ENCODE data around the gene AP3D1.

Gene AP3D1

DNA sequence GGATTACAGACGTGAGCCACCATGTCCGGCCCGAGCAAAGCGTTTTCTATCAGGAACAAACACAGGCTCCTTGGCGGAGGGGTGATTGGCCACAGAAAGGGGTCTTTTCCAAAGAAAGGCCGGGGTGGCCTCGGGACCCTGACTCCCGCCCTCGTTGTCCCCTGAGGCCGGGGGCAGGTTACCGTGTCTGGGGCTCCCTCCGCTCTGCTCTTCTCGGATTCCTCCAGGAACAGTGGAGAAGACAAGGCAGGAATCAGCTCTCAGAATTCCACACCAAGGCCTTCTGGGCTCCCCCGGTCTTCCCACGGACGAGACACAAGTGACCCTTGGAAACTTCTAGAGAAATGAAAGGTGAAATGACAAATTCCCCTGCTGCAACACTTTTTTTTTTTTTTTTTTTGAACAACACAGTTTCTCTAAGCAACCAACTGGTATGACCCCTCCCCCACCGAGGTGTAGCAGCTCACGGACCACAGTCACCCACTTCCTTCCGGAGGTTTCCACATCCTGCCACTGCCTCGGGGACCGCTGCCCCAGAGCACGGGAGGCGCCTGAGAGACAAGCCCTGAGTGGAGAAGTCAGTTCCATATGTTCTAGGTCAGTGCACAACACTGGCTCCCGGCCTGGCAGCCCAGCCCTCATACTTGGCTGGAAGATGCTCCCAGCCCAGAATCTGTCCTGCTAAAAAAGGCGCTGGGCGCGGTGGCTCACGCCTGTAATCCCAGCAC lies 66.2 kb downstream of the AP3D1 start:
- peak; percentile 67 to 91 (median 74) for DNase-seq (ENCODE audit: low read depth in 3 of 3)

DNA sequence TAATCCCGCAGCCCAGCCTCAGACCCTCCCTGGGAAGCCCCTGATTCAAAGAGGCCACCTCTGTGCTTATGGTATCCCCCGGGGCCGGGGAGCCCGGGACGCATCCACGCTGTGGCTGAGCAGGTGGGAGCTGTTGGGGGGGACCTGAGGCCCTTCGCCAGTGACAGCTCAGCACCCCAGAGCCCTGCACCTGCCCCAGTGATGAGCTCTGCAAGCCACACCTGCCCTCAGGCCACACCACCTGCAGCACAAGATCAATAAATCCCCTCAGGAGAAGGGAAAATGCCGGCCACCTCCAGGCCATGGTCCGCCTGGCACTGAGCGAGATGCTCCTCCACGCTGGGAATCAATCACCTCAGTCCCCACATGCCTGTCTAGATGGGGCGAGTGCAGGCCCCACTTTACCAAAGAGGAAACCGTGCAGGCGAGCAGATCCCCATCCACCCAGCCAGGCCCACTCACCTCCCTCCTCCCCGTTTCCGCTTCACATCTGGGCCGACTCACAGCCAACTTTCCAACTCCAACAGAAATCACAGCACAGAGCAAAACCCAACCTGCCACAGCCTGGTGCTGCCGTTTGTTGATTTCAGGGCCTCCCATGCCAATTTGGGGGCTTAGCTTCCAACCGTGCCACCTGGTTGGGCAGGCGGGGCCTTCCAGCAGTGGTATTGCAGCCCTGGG lies 68.1 kb downstream of the AP3D1 start:
- peak; percentile 37 to 61 (median 40) for DNase-seq (ENCODE audit: low read depth in 3 of 3)

DNA sequence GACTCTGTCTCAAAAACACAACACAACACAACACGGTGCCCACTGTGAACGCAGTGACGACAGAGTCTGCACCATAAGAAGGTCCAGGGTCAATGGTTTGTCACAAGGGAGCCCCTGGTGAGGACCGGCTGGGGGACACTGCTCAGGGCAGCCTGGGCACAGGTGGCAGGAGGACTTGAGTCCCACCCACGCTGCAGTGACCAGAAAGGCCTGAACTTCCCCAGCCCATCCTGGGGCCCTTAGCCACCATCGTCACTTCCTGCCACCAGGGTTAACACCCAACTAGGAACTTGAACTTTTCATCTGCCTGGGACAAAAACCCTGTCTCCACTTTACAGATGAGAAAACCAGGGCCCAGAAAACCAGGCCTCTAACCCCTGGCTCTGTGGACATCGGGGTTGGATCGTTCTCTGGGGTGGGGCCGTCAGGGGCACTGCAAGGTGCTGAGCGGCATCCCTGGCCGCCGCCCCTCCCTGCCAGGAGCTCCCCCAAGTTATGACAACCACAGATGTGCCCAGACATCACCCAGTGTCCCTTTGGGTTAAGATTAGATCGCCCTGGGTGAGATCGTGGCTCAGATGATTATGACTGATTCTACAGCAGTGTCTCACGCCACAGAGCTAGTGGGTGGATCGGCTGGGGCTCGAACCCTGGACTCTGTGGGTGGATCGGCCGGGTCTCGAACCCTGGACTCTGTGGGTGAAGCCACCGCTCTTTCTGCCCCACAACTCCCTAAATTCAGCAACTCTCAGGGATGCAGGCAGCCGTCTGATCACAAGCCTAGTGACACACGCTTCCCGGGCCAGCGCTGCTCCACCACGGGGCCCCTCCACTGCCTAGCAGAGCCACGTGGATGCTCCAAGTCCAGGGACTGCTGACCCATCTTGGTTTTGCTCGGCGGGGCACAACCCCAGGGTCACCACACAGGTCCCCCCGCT lies 69.2 kb downstream of the AP3D1 start:
- DNase-seq (ENCODE audit: low read depth in 3 of 3) = no peak

DNA sequence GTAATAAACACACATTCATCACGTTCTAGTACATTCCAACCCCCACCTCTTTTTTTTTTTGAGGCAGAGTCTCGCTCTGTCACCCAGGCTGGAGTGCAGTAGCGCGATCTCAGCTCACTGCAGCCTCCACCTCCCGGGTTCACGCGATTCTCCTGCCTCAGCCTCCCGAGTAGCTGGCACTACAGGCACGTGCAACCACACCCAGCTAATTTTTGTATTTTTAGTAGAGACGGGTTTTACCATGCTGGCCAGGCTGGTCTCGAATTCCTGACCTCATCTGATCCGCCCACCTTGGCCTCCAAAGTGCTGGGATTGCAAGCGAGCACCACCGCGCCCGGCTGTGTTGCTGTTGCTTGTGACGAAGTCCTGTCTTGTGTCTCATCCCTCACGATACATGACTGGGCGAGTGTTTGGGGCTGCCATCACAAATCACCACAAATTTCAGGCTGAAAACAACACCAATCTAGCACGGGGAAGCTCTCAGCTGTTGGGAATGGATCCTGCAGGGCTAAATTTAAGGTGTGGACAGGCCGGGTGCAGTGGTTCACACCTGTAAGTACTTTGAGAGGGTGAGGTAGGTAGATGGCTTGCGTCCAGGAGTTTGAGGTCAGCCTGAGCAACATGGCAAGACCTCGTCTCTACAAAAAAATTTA lies 70.9 kb downstream of the AP3D1 start:
- DNase-seq (ENCODE audit: low read depth in 3 of 3) = no peak

DNA sequence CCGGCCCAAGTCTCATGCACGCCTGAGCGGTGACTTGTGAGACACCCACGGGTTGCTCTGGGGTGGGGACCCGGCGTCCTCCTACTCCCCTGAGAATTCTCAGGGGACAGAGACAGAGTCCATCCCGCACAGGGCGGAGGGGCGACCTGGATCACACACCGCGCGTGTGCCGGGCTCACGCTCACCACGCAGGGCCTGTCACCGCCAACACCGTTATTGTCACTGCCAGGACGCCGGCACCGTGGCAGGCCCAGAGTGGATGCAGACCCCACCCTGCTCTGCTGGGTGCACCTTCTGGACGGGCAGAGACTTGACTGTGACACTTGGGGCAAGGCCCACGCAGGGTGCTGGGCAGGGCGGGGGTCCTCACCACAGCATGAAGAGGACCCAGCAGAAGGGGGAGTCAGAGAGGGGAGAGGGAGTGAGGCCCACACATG lies 71.5 kb downstream of the AP3D1 start:
- no peak for DNase-seq (ENCODE audit: low read depth in 3 of 3)

DNA sequence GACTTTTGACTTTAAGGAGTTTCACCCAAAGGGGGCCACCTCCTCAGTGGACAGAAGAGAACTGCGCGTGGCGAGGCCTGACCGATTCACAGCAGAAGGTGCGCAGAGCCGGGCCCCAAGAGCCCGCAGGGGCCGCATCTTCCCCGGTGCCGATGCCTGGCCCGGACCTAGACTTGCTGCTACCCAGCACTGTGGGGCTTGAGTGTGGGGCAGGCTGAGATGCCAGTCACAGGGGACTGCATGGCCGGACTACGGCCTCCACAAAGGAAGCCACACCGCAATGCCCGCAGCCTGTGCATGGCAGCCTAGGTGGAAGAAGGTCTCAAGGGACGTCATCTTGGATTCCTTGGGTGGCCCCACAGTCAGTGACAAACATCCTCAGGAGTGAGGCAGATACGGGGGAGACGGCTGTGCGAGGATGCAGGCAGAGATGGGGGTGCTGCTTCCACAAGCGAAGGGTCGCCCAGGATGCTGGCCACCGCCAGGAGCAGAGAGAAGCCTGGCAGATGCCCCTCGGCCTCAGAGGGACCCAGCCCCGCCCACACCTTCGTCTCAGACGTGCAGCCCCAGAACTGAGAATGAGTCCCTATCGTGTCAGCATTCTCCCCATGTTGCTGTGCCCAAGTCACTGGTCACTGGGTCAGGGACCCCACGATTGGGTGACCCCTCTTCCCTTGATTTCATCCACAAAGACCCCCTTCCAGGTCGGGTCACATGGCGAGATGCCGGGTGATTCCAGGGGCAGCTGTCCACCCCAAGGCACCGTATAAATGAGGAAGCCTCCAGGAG lies 72.1 kb downstream of the AP3D1 start:
- no peak for DNase-seq (ENCODE audit: low read depth in 3 of 3)

DNA sequence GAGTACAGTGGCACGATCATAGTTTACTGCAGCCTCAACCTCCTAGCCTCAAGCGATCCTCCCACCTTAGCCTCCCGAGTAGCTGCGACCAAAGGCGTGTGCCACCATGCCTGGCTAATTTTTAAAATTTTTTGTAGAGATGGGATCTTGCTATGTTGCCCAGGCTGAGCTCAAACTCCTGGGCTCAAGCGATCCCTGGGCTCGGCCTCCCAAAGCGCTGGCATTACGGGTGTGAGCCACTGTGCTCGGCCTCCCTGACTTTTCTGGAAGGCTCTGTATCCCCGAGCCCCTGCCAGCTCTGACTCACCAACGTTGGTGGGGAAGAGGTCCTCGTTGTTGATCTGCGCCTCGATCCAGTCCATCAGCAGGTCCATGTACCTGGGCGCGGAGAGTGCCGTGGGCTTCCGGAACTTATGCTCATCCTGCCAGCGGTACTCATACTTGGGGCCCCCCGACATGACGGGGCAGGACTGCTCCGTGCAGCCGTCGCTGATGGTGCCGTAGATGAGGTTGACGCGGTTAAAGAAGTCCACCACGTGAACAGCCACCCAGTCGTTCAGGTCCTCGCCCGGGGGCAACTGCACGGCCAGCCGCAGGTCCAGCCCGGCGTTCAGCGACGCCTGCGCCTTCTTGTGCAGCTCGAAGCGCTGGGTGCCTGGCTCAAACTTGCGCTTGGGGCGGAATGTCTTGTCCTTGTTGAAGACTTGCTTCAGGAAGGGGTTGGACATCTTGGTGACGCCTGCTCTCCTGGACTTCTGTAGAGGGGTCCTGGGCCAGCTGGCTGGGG lies 73.3 kb downstream of the AP3D1 start:
- no peak for DNase-seq (ENCODE audit: low read depth in 3 of 3)

DNA sequence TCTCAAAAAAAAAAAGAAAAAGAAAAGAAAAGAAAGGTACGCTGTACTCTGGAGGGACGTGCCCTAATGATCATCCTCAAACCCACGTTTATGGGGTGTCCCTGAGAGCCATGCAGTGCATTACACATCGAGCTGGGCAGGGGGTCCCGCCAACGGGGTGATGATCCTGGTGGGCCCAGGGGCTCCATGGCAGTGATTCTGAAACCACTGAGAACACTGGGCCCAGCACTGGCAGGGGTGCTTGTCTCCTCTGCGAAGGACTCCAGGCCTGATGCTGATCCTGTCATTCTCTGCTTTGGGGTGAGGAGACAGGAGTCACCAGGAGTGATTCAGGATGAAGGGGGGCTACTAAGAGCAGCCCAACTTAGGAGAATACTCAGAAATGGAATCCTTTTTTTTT lies 74.0 kb downstream of the AP3D1 start:
- no peak for DNase-seq (ENCODE audit: low read depth in 3 of 3)

DNA sequence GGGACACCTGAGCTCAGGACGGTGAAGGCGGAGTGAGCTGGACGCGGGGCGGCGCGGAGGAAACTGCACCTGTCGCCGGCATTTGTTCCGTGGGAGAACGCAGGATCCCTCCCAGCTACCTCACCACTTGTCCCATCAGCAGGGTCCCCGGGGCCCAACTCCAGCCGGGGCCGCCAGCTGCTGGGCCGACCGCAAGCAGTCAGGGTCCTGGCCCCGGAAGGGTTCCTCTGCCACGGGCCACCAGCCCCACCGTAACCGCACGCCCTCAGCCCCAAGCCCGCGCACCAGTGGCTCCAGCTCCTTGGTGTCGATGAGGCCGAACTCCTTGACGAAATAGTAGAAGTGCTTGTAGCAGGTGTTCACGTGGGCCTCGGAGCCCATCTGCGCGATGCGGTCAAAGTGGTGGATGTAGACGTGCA lies 74.8 kb downstream of the AP3D1 start:
- no peak for DNase-seq (ENCODE audit: low read depth in 3 of 3)

DNA sequence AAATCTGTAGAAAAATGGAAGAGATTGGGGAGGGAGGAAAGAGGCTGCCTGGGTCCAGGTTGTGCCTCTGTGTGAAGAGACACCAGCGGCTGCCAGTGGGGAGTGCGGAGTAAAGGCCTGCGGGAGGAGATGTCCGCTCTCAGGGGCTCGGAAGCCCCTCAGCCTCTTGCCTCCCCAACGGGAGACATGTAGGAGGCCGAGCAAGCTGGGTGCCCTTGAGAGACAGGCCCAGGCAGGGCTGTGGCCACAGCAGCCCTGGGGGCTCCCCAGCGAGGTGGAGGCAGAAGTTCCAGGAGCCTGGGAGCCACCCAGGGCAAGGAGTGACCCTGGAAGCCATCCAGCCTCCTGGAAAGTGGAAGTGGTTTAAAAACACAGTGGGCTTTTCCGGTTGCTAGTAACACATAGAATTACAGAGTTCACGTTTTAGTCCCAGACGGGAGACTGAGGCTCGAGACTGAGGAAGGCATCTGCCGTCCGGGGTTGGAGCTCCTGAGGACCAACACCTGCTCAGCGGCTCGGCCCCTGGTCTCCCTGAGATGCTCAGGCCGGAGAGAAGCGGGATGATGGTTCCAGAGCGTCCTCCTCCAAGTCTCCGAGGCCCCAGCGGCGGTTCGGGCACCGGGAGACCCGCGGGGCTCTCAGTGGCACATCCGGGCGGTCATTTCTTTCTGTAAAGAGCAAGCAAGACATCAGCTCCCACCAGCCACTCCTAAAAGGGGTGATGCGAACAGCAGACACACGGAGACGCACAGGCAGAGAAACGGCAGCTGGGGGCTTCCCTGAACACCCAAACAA lies 78.4 kb downstream of the AP3D1 start:
- no peak for DNase-seq (ENCODE audit: low read depth in 3 of 3)

DNA sequence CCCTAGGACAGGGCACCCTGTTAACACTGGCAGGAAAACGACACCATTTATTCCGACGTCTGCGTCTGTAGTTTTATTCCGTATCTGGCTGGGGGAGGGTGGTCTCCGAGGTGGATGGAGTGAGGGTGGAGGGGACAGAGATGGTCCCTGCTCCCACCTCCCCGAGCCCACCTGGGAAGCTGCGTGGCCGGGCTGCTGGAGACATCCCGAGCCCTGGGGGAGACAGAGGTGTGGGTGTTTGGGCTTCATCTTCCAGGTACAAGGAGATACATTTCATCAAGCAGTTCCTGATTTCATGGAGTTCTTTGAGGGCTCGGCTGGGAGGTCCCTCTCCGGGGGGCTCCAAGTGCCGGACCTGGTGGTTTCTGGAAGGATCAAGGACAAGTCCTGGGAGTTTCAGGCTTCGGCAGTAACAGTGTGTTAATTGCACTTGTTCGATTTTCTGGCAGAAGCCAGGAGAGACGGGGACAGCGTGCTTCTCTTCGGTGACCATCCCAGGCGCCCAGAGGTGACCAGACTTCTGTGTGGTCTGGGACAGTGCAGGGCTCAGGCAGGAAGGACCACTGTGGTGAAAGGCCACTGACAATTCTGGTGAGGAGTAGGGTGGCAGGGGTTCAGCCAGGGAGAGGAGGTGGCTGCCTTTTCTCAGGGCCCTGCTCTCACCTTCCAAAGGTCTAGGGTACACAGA lies 80.2 kb downstream of the AP3D1 start:
- DNase-seq (ENCODE audit: low read depth in 3 of 3) = no peak

DNA sequence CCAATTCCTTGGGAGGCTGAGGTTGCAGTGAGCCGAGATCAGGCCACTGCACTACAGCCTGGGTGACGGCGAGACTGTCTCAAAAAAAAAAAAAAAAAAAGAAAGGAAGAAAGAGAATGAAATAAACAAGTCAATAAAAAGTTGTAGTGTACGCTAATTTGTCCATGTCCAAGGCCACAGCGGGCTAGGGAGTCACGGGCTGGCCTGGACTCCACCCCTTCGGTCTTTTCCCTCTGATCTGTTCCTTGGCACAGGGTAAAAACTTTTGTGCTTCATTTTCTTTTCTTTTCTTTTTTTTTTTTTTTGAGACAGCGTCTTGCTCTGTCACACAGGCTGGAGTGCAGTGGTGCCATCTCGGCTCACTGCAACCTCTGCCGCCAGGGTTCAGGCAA lies 80.9 kb downstream of the AP3D1 start:
- DNase-seq (ENCODE audit: low read depth in 3 of 3) = no peak

DNA sequence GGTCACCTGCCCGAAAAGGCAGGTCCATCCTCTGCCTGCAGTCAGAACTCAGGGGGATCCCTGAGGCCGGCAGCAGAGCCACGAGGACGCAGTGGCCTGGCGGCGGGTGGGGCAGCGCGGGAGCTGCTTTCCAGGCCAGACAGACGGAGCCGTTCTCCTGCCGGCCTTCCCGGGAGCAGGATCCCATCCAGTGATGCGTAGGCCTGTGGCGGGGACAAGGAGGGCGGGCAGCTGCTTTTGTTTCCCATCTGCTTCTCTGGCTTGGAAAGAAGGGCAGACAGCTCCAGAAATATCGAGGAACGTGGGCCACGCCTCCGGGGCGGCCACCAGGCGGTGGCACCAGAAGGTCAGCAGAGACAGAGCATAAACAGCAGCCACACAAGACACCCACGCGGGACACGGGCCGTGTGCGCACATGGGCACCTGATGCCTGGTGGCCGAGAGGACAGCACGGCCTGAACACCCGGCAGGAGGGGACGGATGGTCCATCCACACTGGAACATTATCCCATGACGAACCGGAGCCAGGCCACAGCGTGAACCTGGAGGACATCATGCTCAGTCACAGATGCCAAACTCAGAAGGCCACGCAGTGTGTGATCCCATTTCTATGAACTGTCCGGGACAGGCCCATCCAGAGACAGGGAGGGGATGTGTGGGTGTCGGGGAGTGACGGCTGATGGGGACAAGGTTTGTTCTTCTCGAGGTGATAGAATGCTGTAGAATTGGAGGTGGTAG lies 86.4 kb downstream of the AP3D1 start:
- DNase-seq (ENCODE audit: low read depth in 3 of 3) = no peak

DNA sequence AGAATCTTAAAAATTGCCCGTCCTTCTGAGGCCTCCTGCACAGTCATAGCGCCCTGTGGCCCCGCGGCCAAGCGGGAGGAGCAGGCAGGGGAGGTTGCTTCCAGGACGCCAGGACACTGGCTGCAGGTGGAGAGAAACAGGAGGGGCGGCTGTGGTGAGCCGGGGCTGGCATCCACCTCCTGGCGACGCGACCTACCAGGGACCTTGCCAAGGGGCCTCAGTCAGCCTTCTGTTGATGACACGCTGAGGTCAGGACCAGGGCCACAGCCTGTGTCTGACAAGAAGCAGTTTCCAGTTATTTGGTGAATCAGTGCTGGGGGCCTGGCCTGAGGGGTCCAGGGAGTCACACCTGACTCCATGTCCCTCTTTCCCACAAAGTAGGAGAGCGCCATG lies 87.0 kb downstream of the AP3D1 start:
- DNase-seq (ENCODE audit: low read depth in 3 of 3) = no peak

DNA sequence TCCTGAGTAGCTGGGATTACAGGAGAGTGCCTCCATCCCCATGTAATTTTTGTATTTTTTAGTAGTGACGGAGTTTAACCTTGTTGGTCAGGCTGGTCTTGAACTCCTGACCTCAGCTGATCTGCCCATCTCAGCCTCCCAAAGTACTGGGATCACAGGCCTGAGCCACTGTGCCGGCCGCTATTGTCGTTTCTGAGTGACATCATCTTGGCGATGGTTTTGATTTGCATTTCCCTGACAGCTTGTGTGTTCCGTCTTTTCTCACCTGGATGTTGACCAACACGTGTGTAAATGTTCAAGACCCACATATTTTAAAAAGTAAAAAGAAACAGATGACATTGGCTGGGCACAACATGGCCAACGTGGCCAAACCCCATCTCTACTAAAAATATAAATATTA lies 87.5 kb downstream of the AP3D1 start:
- no peak for DNase-seq (ENCODE audit: low read depth in 3 of 3)

DNA sequence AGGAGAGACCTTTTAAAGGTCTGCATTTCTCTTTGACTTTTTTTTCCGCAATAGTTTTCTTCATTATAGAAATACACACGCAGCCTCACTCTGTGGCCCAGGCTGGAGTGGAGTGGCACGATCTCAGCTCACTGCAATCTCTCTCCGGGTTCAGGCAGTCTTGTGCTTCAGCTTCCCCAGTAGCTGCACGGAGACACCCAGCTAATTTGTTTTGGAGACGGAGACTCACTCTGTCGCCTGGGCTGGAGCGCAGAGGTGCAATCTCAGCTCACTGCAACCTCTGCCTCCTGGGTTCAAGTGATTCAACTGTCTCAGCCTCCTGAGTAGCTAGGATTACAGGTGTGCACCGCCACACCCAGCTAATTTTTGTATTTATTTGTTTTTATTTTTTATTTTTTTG lies 88.6 kb downstream of the AP3D1 start:
- DNase-seq (ENCODE audit: low read depth in 3 of 3) = no peak

DNA sequence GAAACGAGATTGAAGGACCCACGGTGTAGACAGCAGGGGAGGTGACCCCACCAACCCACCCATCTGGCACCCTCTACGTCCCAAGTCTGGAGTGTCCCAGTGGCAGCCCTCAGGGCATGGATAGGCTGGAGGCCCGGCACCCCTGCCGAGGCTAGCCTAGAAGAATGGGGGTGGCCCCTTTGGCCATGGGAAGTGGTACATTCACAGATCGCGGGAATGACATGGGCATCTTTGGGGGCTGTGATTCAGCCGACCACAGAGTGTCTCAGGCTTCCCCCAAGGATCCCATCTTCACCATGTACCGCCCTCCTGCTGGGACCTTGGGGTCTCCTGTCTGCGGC lies 89.0 kb downstream of the AP3D1 start:
- no peak for DNase-seq (ENCODE audit: low read depth in 3 of 3)

Measured in stimulated activated CD4-positive, alpha-beta T cell treated with anti-CD3 and anti-CD28 coated beads, TNF-alpha, amount 100 ng/mL, for 4 hours (primary cell).